CD14-positive monocyte (primary cell): ENCODE measurements around the gene TRAF3. TPM values are rescaled to one million over a fixed set of nuclear protein-coding genes. Genes with fewer than 3 reads are reported as not detected.
A peak's percentile ranks its signal among the peaks of the same experiment; 100 is the strongest.

Source experiments
- DNase-seq, 3 donors: peaks; one replicate each; pipeline ENCODE4 v3.0.0-alpha.2; 2011 to 2022
- H2AFZ ChIP-seq: 2 replicates; pipeline ENCODE4 v1.6.0; 2012; ENCODE audit warnings: mild to moderate bottlenecking, low read depth, low read length, inconsistent platforms; ENCODE audit not compliant: insufficient read depth, poor library complexity, severe bottlenecking
- H3K27ac ChIP-seq, 2 donors: 1 replicate in 1 of 2; 2 replicates in 1 of 2; pipeline ENCODE4 v1.5.1; 2012 to 2013; ENCODE audit warnings: low read length in 2 of 2, control low read depth in 1 of 2, inconsistent platforms in 1 of 2, low read depth in 1 of 2, mild to moderate bottlenecking in 1 of 2
- H3K27me3 ChIP-seq, 2 donors: one replicate each; pipeline versions ENCODE4 v1.6.0 to v1.6.1; 2011 to 2013; ENCODE audit warnings: low read length in 2 of 2; ENCODE audit not compliant: control insufficient read depth in 2 of 2, insufficient read depth in 2 of 2
- H3K36me3 ChIP-seq, 2 donors: replicated peaks in 1 of 2; 1 replicate in 1 of 2; 2 replicates in 1 of 2; pipeline versions ENCODE4 v1.5.1 to v1.6.1; 2012 to 2013; ENCODE audit warnings: low read length in 2 of 2, control low read depth in 1 of 2, inconsistent platforms in 1 of 2, mild to moderate bottlenecking in 1 of 2; ENCODE audit not compliant: insufficient read depth in 2 of 2, control insufficient read depth in 1 of 2
- H3K4me1 ChIP-seq, 2 donors: 1 replicate in 1 of 2; 2 replicates in 1 of 2; pipeline versions ENCODE4 v1.5.1 to v1.6.1; 2012 to 2013; ENCODE audit warnings: low read length in 2 of 2, control low read depth in 1 of 2, inconsistent platforms in 1 of 2, mild to moderate bottlenecking in 1 of 2, moderate library complexity in 1 of 2; ENCODE audit not compliant: insufficient read depth in 2 of 2, control insufficient read depth in 1 of 2
- H3K4me2 ChIP-seq: replicated peaks from 2 replicates; pipeline ENCODE3; 2012; ENCODE audit warnings: low read length, moderate library complexity, mild to moderate bottlenecking; ENCODE audit not compliant: poor library complexity, severe bottlenecking; ENCODE audit errors: extremely low read depth
- H3K4me3 ChIP-seq, 3 experiments: fragments of 200-600 bp in 1 of 3; sonication (generic) in 1 of 3; replicated peaks in 1 of 3; 1 replicate in 2 of 3; 2 replicates in 1 of 3; pipeline ENCODE4 v1.5.1; 2011 to 2013; ENCODE audit warnings: low read length in 3 of 3, mild to moderate bottlenecking in 3 of 3, control low read depth in 2 of 3, low read depth in 2 of 3, inconsistent platforms in 1 of 3, moderate library complexity in 1 of 3
- H3K79me2 ChIP-seq: 2 replicates; pipeline ENCODE4 v1.6.0; 2012; ENCODE audit warnings: mild to moderate bottlenecking, control low read depth, inconsistent platforms, low read length, moderate library complexity; ENCODE audit not compliant: insufficient read depth
- H3K9ac ChIP-seq: 2 replicates; pipeline ENCODE4 v1.6.0; 2017; ENCODE audit warnings: low read length, mild to moderate bottlenecking; ENCODE audit not compliant: insufficient read depth, poor library complexity, severe bottlenecking
- H3K9me3 ChIP-seq, 2 donors: replicated peaks in 1 of 2; 1 replicate in 1 of 2; 2 replicates in 1 of 2; pipeline versions ENCODE4 v1.5.1 to v1.6.1; 2012 to 2013; ENCODE audit warnings: low read length in 2 of 2, control low read depth in 1 of 2; ENCODE audit not compliant: control insufficient read depth in 1 of 2, insufficient read depth in 1 of 2
- H4K20me1 ChIP-seq: 2 replicates; pipeline ENCODE4 v1.6.0; 2012; ENCODE audit warnings: mild to moderate bottlenecking, low read length, control low read depth, moderate library complexity; ENCODE audit not compliant: insufficient read depth
- H3K27ac Mint-ChIP-seq, 7 donors: one replicate each; pipeline ENCODE4 v1.8.0; 2020; ENCODE audit warnings: mild to moderate bottlenecking in 7 of 7, mixed read lengths in 7 of 7, moderate library complexity in 6 of 7, inconsistent platforms in 2 of 7
- H3K27me3 Mint-ChIP-seq, 3 donors: one replicate each; pipeline ENCODE4 v1.8.0; 2021 to 2022; ENCODE audit warnings: low read depth in 3 of 3, mild to moderate bottlenecking in 3 of 3, mixed read lengths in 3 of 3, moderate library complexity in 3 of 3, inconsistent platforms in 1 of 3
- H3K36me3 Mint-ChIP-seq, 2 donors: one replicate each; pipeline ENCODE4 v1.8.0; 2020; ENCODE audit warnings: mixed read lengths in 2 of 2, inconsistent platforms in 1 of 2, mild to moderate bottlenecking in 1 of 2
- H3K4me1 Mint-ChIP-seq: one replicate; pipeline ENCODE4 v1.8.0; 2020; ENCODE audit warnings: mild to moderate bottlenecking, mixed read lengths
- H3K4me3 Mint-ChIP-seq, 2 donors: one replicate each; pipeline ENCODE4 v1.8.0; 2020; ENCODE audit warnings: mild to moderate bottlenecking in 2 of 2, mixed read lengths in 2 of 2, moderate library complexity in 1 of 2
- H3K9me3 Mint-ChIP-seq, 7 donors: one replicate each; pipeline ENCODE4 v1.8.0; 2020 to 2022; ENCODE audit warnings: mixed read lengths in 7 of 7, mild to moderate bottlenecking in 6 of 7, moderate library complexity in 6 of 7, inconsistent platforms in 2 of 7
- CTCF ChIP-seq: fragments of 200-600 bp; IDR thresholded peaks from one replicate; pipeline ENCODE4 v1.8.0; 2022; ENCODE audit warnings: antibody characterized with exemption, mild to moderate bottlenecking
- WGBS: methylation state at CpG from one replicate; pipeline ENCODE4 v1.1.5; 2013; ENCODE audit warnings: missing lambda C conversion rate; ENCODE audit not compliant: insufficient coverage; 5-methylcytosine and 5-hydroxymethylcytosine counted together
- intact Hi-C, 2 donors: fragments of 100-400 bp; cut with micrococcal nuclease; formaldehyde crosslinking; loops; one replicate each; pipeline versions ENCODE4 v1.15.0 to v1.15.1; 2023
- polyA plus RNA-seq, 3 donors: library from polyadenylated mRNA; depleted of rRNA in 1 of 3; unstranded in 2 of 3; stranded (reverse) in 1 of 3; fragments of 300-500 nt in 2 of 3; fragments of >200 nt in 1 of 3; fragmentation: Illumina TruSeq in 2 of 3; gene quantifications; 1 replicate in 2 of 3; 2 replicates in 1 of 3; pipeline ENCODE4 v1.2.3, GENCODE V29; 2012 to 2021

The TRAF3 gene
- polyA plus RNA-seq, 3 donors = 12.0 to 37.6 (median 17.3) TPM

GRCh38 chr14:102749393-102750305, 27.6 kb upstream of the TRAF3 start:
- TF ChIP-seq CTCF = no peak
- intact Hi-C loops = no loop called here
- Histone ChIP-seq H2AFZ (no peak overlapping the region), H3K36me3 (peaks cover 0 to 16% of the 10 kb centered on the region in 2 donors), H3K4me2 (no peak overlapping the region), H3K4me3 (no peak overlapping the region), H3K9ac (no peak overlapping the region), H3K27ac (no peak overlapping the region), H3K79me2 (no peaks in the 10 kb centered on the region), H3K9me3 (no peaks in the 10 kb centered on the region), H4K20me1 (no peaks in the 10 kb centered on the region), H3K27me3 (no peaks in the 10 kb centered on the region), H3K4me1 (no peaks in the 10 kb centered on the region)
- H3K27ac Mint-ChIP-seq = peak overlapping the region in 1 of 7 donors; percentile 43
- no peak overlapping the region for H3K4me3 Mint-ChIP-seq
- no peaks in the 10 kb centered on the region for H3K4me1 Mint-ChIP-seq
- peaks cover 0 to 4% (median 1%) of the 10 kb centered on the region in 3 donors for H3K27me3 Mint-ChIP-seq
- WGBS = 97% methylated on average over 30 of the region's 33 CpGs
- DNase-seq = no peak
- peaks cover 10 to 42% of the 10 kb centered on the region in 2 donors for H3K36me3 Mint-ChIP-seq
- H3K9me3 Mint-ChIP-seq = no peaks in the 10 kb centered on the region

- no peak for TF ChIP-seq CTCF
- no peaks in the 10 kb centered on the region for H4K20me1 ChIP-seq
- no peaks in the 10 kb centered on the region for H3K9me3 Mint-ChIP-seq
- no peak overlapping the region for H2AFZ ChIP-seq
- H3K27me3 Mint-ChIP-seq = peaks cover 0 to 4% (median 1%) of the 10 kb centered on the region in 3 donors
- WGBS = 97% methylated on average over 14 of the region's 14 CpGs
- H3K27ac ChIP-seq = no peak overlapping the region
- H3K27ac Mint-ChIP-seq = peak overlapping the region in 1 of 7 donors; percentile 43
- no peak overlapping the region for H3K4me2 ChIP-seq
- H3K4me1 Mint-ChIP-seq = no peaks in the 10 kb centered on the region
- intact Hi-C loops = no loop called here
- no peaks in the 10 kb centered on the region for H3K79me2 ChIP-seq
- peaks cover 10 to 37% of the 10 kb centered on the region in 2 donors for H3K36me3 Mint-ChIP-seq
- no peak overlapping the region for H3K9ac ChIP-seq
- no peaks in the 10 kb centered on the region for H3K4me1 ChIP-seq
- no peaks in the 10 kb centered on the region for H3K9me3 ChIP-seq
- H3K27me3 ChIP-seq = no peaks in the 10 kb centered on the region
- DNase-seq = no peak
- peaks cover 0 to 16% of the 10 kb centered on the region in 2 donors for H3K36me3 ChIP-seq
- H3K4me3 Mint-ChIP-seq = no peak overlapping the region
- H3K4me3 ChIP-seq = no peak overlapping the region
Observed at GRCh38 chr14:102750376-102750775, 26.9 kb upstream of the TRAF3 start.
